H1 (cell line): Measurements from ENCODE around the gene SATB2. TPM values are rescaled to one million over a fixed set of nuclear protein-coding genes. Genes with fewer than 3 reads are reported as not detected.

Source experiments
- CTCF ChIA-PET: fragments of 300-600 bp; sonication (Branson Sonifier 250); formaldehyde crosslinking; loops from one replicate; lab custom pipeline; 2021; ENCODE audit not compliant: partially characterized antibody; lab: Charles Lee
- POLR2A ChIA-PET: fragments of 300-600 bp; sonication (Branson Sonifier 250); formaldehyde crosslinking; loops from one replicate; lab custom pipeline; 2021; ENCODE audit warnings: inconsistent platforms; ENCODE audit not compliant: partially characterized antibody; lab: Charles Lee
- DNase-seq, 2 experiments: peaks; one replicate each; pipeline versions ENCODE4 v3.0.0 to v3.0.0-alpha.2; 2010 to 2022; ENCODE audit warnings: low spot score in 2 of 2, low read depth in 1 of 2, mixed read lengths in 1 of 2
- FAIRE-seq: peaks from 2 replicates; lab custom pipeline; 2011; peaks lifted over from hg19 to GRCh38; lab: Jason Lieb, UNC
- H2AFZ ChIP-seq: 2 replicates; pipeline ENCODE4 v1.8.1; 2012; ENCODE audit warnings: low read length, inconsistent platforms
- H2AK5ac ChIP-seq: 2 replicates; pipeline ENCODE4 v1.6.1; 2013; ENCODE audit warnings: low read depth, low read length
- H2BK120ac ChIP-seq: replicated peaks from 2 replicates; pipeline ENCODE3; 2013; ENCODE audit warnings: low read depth, low read length, inconsistent platforms
- H2BK12ac ChIP-seq: 2 replicates; pipeline ENCODE4 v1.6.1; 2013; ENCODE audit warnings: low read depth, low read length
- H2BK15ac ChIP-seq: 2 replicates; pipeline ENCODE4 v1.6.1; 2013; ENCODE audit warnings: low read length
- H2BK20ac ChIP-seq: 2 replicates; pipeline ENCODE4 v1.6.1; 2013; ENCODE audit warnings: low read length
- H2BK5ac ChIP-seq: 2 replicates; pipeline ENCODE4 v1.6.1; 2013; ENCODE audit warnings: low read depth, low read length
- H3K14ac ChIP-seq: 2 replicates; pipeline ENCODE4 v1.6.1; 2013; ENCODE audit warnings: inconsistent platforms; ENCODE audit not compliant: insufficient read length
- H3K18ac ChIP-seq: 2 replicates; pipeline ENCODE4 v1.6.1; 2013; ENCODE audit warnings: low read length; ENCODE audit errors: extremely low read depth
- H3K23ac ChIP-seq: 2 replicates; pipeline ENCODE4 v1.6.1; 2013; ENCODE audit warnings: inconsistent platforms; ENCODE audit not compliant: insufficient read length
- H3K23me2 ChIP-seq: 2 replicates; pipeline ENCODE4 v1.6.1; 2013; ENCODE audit warnings: low read depth, low read length
- H3K27ac ChIP-seq: 2 replicates; pipeline ENCODE4 v1.6.1; 2011; ENCODE audit warnings: low read depth, low read length, inconsistent platforms
- H3K27me3 ChIP-seq, 4 experiments: replicated peaks in 1 of 4; 1 replicate in 1 of 4; 2 replicates in 3 of 4; pipeline versions ENCODE4 v1.6.1 to v1.8.1; 2011 to 2013; ENCODE audit warnings: low read length in 3 of 4, mild to moderate bottlenecking in 3 of 4, inconsistent platforms in 2 of 4, mixed read lengths in 2 of 4, moderate library complexity in 1 of 4; ENCODE audit not compliant: control insufficient read depth in 3 of 4, insufficient read depth in 3 of 4; ENCODE audit errors: extremely low read depth in 1 of 4
- H3K36me3 ChIP-seq, 4 experiments: 2 replicates each; pipeline versions ENCODE4 v1.6.1 to v1.8.1; 2011 to 2013; ENCODE audit warnings: mild to moderate bottlenecking in 4 of 4, low read length in 3 of 4, moderate library complexity in 2 of 4, control low read depth in 1 of 4, inconsistent platforms in 1 of 4; ENCODE audit not compliant: insufficient read depth in 4 of 4, control insufficient read depth in 2 of 4
- H3K4ac ChIP-seq: replicated peaks from 2 replicates; pipeline ENCODE3; 2013; ENCODE audit warnings: low read length, low read depth, mixed read lengths, inconsistent platforms; ENCODE audit not compliant: insufficient read length
- H3K4me1 ChIP-seq, 4 experiments: replicated peaks in 1 of 4; 1 replicate in 1 of 4; 2 replicates in 3 of 4; pipeline versions ENCODE4 v1.6.1 to v1.8.1; 2011 to 2013; ENCODE audit warnings: low read length in 3 of 4, inconsistent platforms in 2 of 4, mixed read lengths in 1 of 4; ENCODE audit not compliant: insufficient read depth in 4 of 4, control insufficient read depth in 3 of 4
- H3K4me2 ChIP-seq, 2 experiments: 2 replicates each; pipeline versions ENCODE4 v1.6.1 to v1.8.1; 2011 to 2013; ENCODE audit warnings: low read depth in 2 of 2, low read length in 2 of 2, control low read depth in 1 of 2, inconsistent platforms in 1 of 2, mild to moderate bottlenecking in 1 of 2; ENCODE audit not compliant: insufficient read depth in 1 of 2
- H3K4me3 ChIP-seq, 4 experiments: fragments of 200-600, 300-600 bp in 1 of 4; sonication (generic), shearing (Covaris generic), sonication (Bioruptor Twin) in 1 of 4; 2 replicates each; pipeline versions ENCODE4 v1.5.1 to v1.8.1; 2011 to 2016; ENCODE audit warnings: low read length in 4 of 4, low read depth in 3 of 4, control low read depth in 2 of 4, inconsistent platforms in 2 of 4, mild to moderate bottlenecking in 2 of 4, mixed read lengths in 1 of 4, moderate library complexity in 1 of 4; ENCODE audit not compliant: insufficient read depth in 2 of 4; ENCODE audit errors: extremely low read depth in 1 of 4
- H3K56ac ChIP-seq: replicated peaks from 2 replicates; pipeline ENCODE3; 2013; ENCODE audit warnings: low read depth, mild to moderate bottlenecking, mixed read lengths, low read length, inconsistent platforms; ENCODE audit not compliant: insufficient read length
- H3K79me1 ChIP-seq: 2 replicates; pipeline ENCODE4 v1.6.1; 2013; ENCODE audit warnings: low read depth, low read length, control low read depth
- H3K79me2 ChIP-seq, 2 experiments: 2 replicates each; pipeline versions ENCODE4 v1.6.1 to v1.8.1; 2012 to 2013; ENCODE audit warnings: low read length in 2 of 2, mild to moderate bottlenecking in 2 of 2, inconsistent platforms in 1 of 2; ENCODE audit not compliant: insufficient read depth in 2 of 2, control insufficient read depth in 1 of 2
- H3K9ac ChIP-seq, 4 experiments: replicated peaks in 1 of 4; 1 replicate in 1 of 4; 2 replicates in 3 of 4; pipeline versions ENCODE4 v1.6.1 to v1.8.1; 2011 to 2013; ENCODE audit warnings: low read depth in 3 of 4, low read length in 3 of 4, control low read depth in 2 of 4, mild to moderate bottlenecking in 2 of 4, moderate library complexity in 2 of 4, inconsistent platforms in 1 of 4; ENCODE audit errors: extremely low read depth in 1 of 4
- H3K9me3 ChIP-seq, 2 experiments: 2 replicates each; pipeline versions ENCODE4 v1.6.1 to v1.8.1; 2012 to 2013; ENCODE audit warnings: mild to moderate bottlenecking in 2 of 2, moderate library complexity in 2 of 2, control low read depth in 1 of 2, inconsistent platforms in 1 of 2, low read depth in 1 of 2, low read length in 1 of 2, mixed read lengths in 1 of 2; ENCODE audit not compliant: insufficient read depth in 2 of 2
- H4K20me1 ChIP-seq, 2 experiments: replicated peaks in 1 of 2; 2 replicates each; pipeline versions ENCODE3 to v1.8.1; 2011 to 2013; ENCODE audit warnings: inconsistent platforms in 2 of 2, low read length in 2 of 2, mild to moderate bottlenecking in 1 of 2; ENCODE audit not compliant: insufficient read depth in 2 of 2, control insufficient read depth in 1 of 2
- H4K5ac ChIP-seq: 2 replicates; pipeline ENCODE4 v1.6.1; 2013; ENCODE audit warnings: low read length, low read depth, mixed read lengths, inconsistent platforms; ENCODE audit not compliant: insufficient read length
- H4K8ac ChIP-seq: 2 replicates; pipeline ENCODE4 v1.8.0; 2013; ENCODE audit warnings: mild to moderate bottlenecking, moderate library complexity, low read length, inconsistent platforms; ENCODE audit not compliant: insufficient read depth; ENCODE audit errors: extremely low read depth
- H4K91ac ChIP-seq: replicated peaks from 2 replicates; pipeline ENCODE3; 2013; ENCODE audit warnings: low read length, mixed read lengths, inconsistent platforms; ENCODE audit not compliant: insufficient read length
- ASH2L ChIP-seq: fragments of 200-600, 300-600 bp; sonication (generic); IDR thresholded peaks from one replicate; pipeline ENCODE4 v1.7.1; 2017; ENCODE audit warnings: low read length
- BACH1 ChIP-seq: IDR thresholded peaks from 2 replicates; pipeline ENCODE4 v1.6.1; 2012; ENCODE audit warnings: low read length, improper control_type of control experiment
- CBX5 ChIP-seq: fragments of 300-800, 300-1000 bp; sonication (generic); IDR thresholded peaks from 2 replicates; pipeline ENCODE4 v1.7.1; 2016; ENCODE audit warnings: antibody characterized with exemption, low read length, low read depth
- E2F6 ChIP-seq: IDR thresholded peaks from 2 replicates; pipeline ENCODE4 v1.6.1; 2012; ENCODE audit warnings: inconsistent platforms
- EZH2 ChIP-seq: fragments of 200-600 bp; sonication (generic); IDR thresholded peaks from 2 replicates; pipeline ENCODE4 v1.7.1; 2012; ENCODE audit warnings: low read depth, mild to moderate bottlenecking, moderate library complexity, low read length, inconsistent platforms; ENCODE audit not compliant: severe bottlenecking
- GABPA ChIP-seq: IDR thresholded peaks from 2 replicates; pipeline ENCODE4 v1.6.1; 2011; ENCODE audit warnings: mild to moderate bottlenecking, low read length, moderate library complexity, borderline replicate concordance; ENCODE audit not compliant: insufficient read depth
- JUND ChIP-seq: IDR thresholded peaks from 2 replicates; pipeline ENCODE4 v1.6.1; 2011; ENCODE audit warnings: mild to moderate bottlenecking, improper control_type of control experiment, low read length
- KDM1A ChIP-seq: fragments of 200-600, 300-600 bp; sonication (generic); IDR thresholded peaks from 2 replicates; pipeline ENCODE4 v1.7.1; 2016; ENCODE audit warnings: mild to moderate bottlenecking, low read length, borderline replicate concordance
- MAX ChIP-seq: IDR thresholded peaks from 2 replicates; pipeline ENCODE4 v1.6.1; 2012; ENCODE audit warnings: inconsistent platforms
- PHF8 ChIP-seq: fragments of 200-600 bp; sonication (generic); conservative IDR thresholded peaks from 2 replicates; pipeline ENCODE4 v1.7.1; 2012; ENCODE audit warnings: low read depth, mild to moderate bottlenecking, inconsistent platforms, low read length, moderate library complexity
- POLR2AphosphoS5 ChIP-seq: IDR thresholded peaks from 2 replicates; pipeline ENCODE4 v1.6.1; 2011; ENCODE audit warnings: low read depth, low read length
- SRF ChIP-seq: IDR thresholded peaks from 2 replicates; pipeline ENCODE4 v1.6.1; 2011; ENCODE audit warnings: mild to moderate bottlenecking, low read depth, low read length, moderate library complexity
- SUZ12 ChIP-seq: fragments of 200-600 bp; sonication (generic); IDR thresholded peaks from 2 replicates; pipeline ENCODE4 v1.6.1; 2012; ENCODE audit warnings: mild to moderate bottlenecking, inconsistent platforms, low read length, moderate library complexity, mixed read lengths
- TBP ChIP-seq: IDR thresholded peaks from 2 replicates; pipeline ENCODE4 v1.6.1; 2011; ENCODE audit warnings: low read depth, low read length, improper control_type of control experiment
- TEAD4 ChIP-seq: IDR thresholded peaks from 2 replicates; pipeline ENCODE4 v1.6.1; 2012; ENCODE audit warnings: low read depth, low read length, inconsistent platforms, mixed read lengths
- WGBS, 2 experiments: shearing (Covaris generic) in 1 of 2; methylation state at CpG; one replicate each; pipeline versions ENCODE4 v1.1.6 to v1.1.7; 2013 to 2015; ENCODE audit warnings: low lambda C conversion rate in 2 of 2, mixed read lengths in 2 of 2, inconsistent platforms in 1 of 2, low coverage in 1 of 2, missing lambda C conversion rate in 1 of 2; ENCODE audit not compliant: insufficient replicate concordance in 2 of 2, insufficient coverage in 1 of 2, insufficient read length in 1 of 2; ENCODE audit errors: extremely low coverage in 1 of 2, missing lambda C conversion rate in 1 of 2; 5-methylcytosine and 5-hydroxymethylcytosine counted together
- polyA plus RNA-seq, 7 experiments: library from polyadenylated mRNA; depleted of rRNA in 3 of 7; stranded (reverse) in 5 of 7; unstranded in 2 of 7; fragments of >200 nt in 5 of 7; fragments of 200-250 nt in 2 of 7; gene quantifications; 1 replicate in 5 of 7; 2 replicates in 1 of 7; 4 replicates in 1 of 7; pipeline versions ENCODE4 v1.2.1 to v1.2.3, GENCODE V29; 2011 to 2013; ENCODE audit warnings: missing spikeins in 2 of 7, mixed read lengths in 2 of 7
- total RNA-seq: library from RNA; stranded (reverse); fragmentation: NEBNext Ultra II Directional; extraction: Animal tissue kit (Norgen Biotek cat#: 25700); gene quantifications from 2 replicates; pipeline ENCODE4 v1.2.1, GENCODE V29; 2021

SATB2 gene
- total and polyA plus RNA-seq, 2 of the 8 experiments (the other 6 are each of a cell fraction or from before 2014, with no cell fraction given): 1.3 to 5.7 TPM

GRCh38 chr2:199392363-199392762 lies 65.4 kb downstream of the SATB2 start:
- Histone ChIP-seq H3K4ac (no peak overlapping the region), H3K79me2 (no peaks in the 10 kb centered on the region), H3K79me1 (no peaks in the 10 kb centered on the region), H4K20me1 (no peaks in the 10 kb centered on the region), H3K23me2 (no peaks in the 10 kb centered on the region), H3K9ac (no peak overlapping the region), H2AK5ac (no peak overlapping the region), H3K23ac (no peak overlapping the region), H3K4me1 (no peaks in the 10 kb centered on the region), H3K18ac (no peak overlapping the region), H3K4me3 (no peak overlapping the region), H2BK20ac (no peak overlapping the region), H3K56ac (no peak overlapping the region), H2BK5ac (no peak overlapping the region), H4K5ac (no peak overlapping the region), H3K4me2 (no peak overlapping the region), H3K27ac (no peak overlapping the region), H3K14ac (no peak overlapping the region), H3K27me3 (no peaks in the 10 kb centered on the region), H2BK15ac (no peak overlapping the region), H2AFZ (no peak overlapping the region), H3K9me3 (no peaks in the 10 kb centered on the region), H2BK120ac (no peak overlapping the region), H4K91ac (no peak overlapping the region), H2BK12ac (no peak overlapping the region), H3K36me3 (no peaks in the 10 kb centered on the region), H4K8ac (no peak overlapping the region)
- DNase-seq: no peak
- CTCF ChIA-PET: interaction anchor here (1.1 kb wide), 1 partner anchor 71 kb away, joined by 3 read pairs; no protein-coding TSS in a partner anchor
- 100% methylated on average over 1 of the region's 1 CpG; no CpG with 5 or more reads in 1 of the 2 experiments for WGBS, 2 experiments
- FAIRE-seq: no peak
- POLR2A ChIA-PET: no interaction called here
- no peak for TF ChIP-seq SRF
- no peak for TF ChIP-seq SUZ12
- TF ChIP-seq E2F6: no peak
- no peak for TF ChIP-seq ASH2L
- TF ChIP-seq TBP: no peak
- TF ChIP-seq GABPA: no peak
- TF ChIP-seq MAX: no peak
- no peak for TF ChIP-seq POLR2AphosphoS5
- TF ChIP-seq BACH1: no peak
- no peak for TF ChIP-seq CBX5
- TF ChIP-seq KDM1A: no peak
- TF ChIP-seq JUND: no peak
- no peak for TF ChIP-seq TEAD4
- no peak for TF ChIP-seq PHF8
- no peak for TF ChIP-seq EZH2
